ENCODE measurements around the gene FLT4. TPM values are rescaled to one million over a fixed set of nuclear protein-coding genes. Genes with fewer than 3 reads are reported as not detected.

Gene FLT4
- total and polyA plus RNA-seq, 7 donors, result 0.23 to 16.9 (median 6.2) TPM

DNA sequence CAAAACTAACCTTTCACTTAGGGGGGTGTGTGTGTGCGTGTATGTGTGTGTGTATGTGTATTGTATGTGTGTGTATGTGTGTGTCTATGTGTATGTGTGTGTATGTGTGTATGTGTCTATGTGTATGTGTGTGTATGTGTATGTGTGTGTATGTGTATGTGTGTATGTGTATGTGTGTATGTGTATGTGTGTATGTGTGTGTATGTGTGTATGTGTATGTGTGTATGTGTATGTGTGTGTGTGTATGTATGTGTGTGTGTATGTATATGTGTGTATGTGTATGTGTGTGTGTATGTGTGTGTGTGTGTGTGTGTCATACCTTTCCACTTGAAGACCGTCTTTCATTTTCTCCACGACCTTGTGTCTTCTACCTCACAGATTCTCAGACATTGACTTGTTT is 20.8 kb upstream of the FLT4 start:
- 58 to 60% methylated on average over 3 of the region's 3 CpGs for WGBS, 2 donors
- Histone ChIP-seq H3K27ac (no peak overlapping the region), H3K9me3 (no peaks in the 10 kb centered on the region), H3K27me3 (peaks cover 11 to 32% (median 23%) of the 10 kb centered on the region in 3 donors), H3K36me3 (no peaks in the 10 kb centered on the region), H3K4me3 (no peak overlapping the region), H3K4me1 (peaks cover 0 to 8% (median 0%) of the 10 kb centered on the region in 4 donors)
- no peak for DNase-seq
- intact Hi-C loops (cut with DNase I), result no loop called here
- TF ChIP-seq POLR2AphosphoS5 (IDR thresholded peaks at IDR 0.05), result no peak
- no peak for TF ChIP-seq POLR2A (IDR thresholded peaks at IDR 0.05)
- TF ChIP-seq, protein P1, sequence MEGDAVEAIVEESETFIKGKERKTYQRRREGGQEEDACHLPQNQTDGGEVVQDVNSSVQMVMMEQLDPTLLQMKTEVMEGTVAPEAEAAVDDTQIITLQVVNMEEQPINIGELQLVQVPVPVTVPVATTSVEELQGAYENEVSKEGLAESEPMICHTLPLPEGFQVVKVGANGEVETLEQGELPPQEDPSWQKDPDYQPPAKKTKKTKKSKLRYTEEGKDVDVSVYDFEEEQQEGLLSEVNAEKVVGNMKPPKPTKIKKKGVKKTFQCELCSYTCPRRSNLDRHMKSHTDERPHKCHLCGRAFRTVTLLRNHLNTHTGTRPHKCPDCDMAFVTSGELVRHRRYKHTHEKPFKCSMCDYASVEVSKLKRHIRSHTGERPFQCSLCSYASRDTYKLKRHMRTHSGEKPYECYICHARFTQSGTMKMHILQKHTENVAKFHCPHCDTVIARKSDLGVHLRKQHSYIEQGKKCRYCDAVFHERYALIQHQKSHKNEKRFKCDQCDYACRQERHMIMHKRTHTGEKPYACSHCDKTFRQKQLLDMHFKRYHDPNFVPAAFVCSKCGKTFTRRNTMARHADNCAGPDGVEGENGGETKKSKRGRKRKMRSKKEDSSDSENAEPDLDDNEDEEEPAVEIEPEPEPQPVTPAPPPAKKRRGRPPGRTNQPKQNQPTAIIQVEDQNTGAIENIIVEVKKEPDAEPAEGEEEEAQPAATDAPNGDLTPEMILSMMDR (IDR thresholded peaks at IDR 0.05), result no peak
- TF ChIP-seq EP300 (IDR thresholded peaks at IDR 0.05), result no peak

DNA sequence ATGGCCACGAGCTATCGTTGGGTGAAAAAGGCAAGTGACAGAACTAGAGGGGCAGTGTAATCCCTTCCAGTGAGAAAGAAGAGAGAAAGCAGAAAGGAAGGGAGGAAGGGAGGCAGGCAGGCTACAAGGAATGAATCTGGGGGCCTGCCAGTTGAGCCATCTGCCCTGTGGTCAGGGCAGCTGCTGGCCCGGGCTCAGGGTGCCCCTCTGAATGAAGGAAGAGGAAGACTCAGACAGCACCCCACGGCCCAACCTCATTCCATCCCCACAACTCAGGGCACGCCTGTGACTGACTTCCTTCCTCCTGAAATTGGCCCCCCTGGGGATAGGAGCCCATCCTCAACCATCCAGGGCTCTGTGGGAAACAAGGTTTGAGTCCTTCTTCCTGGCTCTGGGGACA is 20.3 kb upstream of the FLT4 start:
- no peak for TF ChIP-seq EP300 (IDR thresholded peaks at IDR 0.05)
- TF ChIP-seq, protein P1 (IDR thresholded peaks at IDR 0.05), result no peak
- TF ChIP-seq POLR2A (IDR thresholded peaks at IDR 0.05), result no peak
- TF ChIP-seq POLR2AphosphoS5 (IDR thresholded peaks at IDR 0.05), result no peak
- no peak overlapping the region for H3K4me3 ChIP-seq
- peaks cover 11 to 27% (median 18%) of the 10 kb centered on the region in 3 donors for H3K27me3 ChIP-seq
- H3K4me1 ChIP-seq, result peaks cover 0 to 8% (median 0%) of the 10 kb centered on the region in 4 donors
- intact Hi-C loops (cut with DNase I), result no loop called here
- WGBS, 2 donors, result 39 to 45% methylated on average over 5 of the region's 5 CpGs
- H3K36me3 ChIP-seq, result no peaks in the 10 kb centered on the region
- H3K9me3 ChIP-seq, result no peaks in the 10 kb centered on the region
- H3K27ac ChIP-seq, result no peak overlapping the region
- no peak for DNase-seq

DNA sequence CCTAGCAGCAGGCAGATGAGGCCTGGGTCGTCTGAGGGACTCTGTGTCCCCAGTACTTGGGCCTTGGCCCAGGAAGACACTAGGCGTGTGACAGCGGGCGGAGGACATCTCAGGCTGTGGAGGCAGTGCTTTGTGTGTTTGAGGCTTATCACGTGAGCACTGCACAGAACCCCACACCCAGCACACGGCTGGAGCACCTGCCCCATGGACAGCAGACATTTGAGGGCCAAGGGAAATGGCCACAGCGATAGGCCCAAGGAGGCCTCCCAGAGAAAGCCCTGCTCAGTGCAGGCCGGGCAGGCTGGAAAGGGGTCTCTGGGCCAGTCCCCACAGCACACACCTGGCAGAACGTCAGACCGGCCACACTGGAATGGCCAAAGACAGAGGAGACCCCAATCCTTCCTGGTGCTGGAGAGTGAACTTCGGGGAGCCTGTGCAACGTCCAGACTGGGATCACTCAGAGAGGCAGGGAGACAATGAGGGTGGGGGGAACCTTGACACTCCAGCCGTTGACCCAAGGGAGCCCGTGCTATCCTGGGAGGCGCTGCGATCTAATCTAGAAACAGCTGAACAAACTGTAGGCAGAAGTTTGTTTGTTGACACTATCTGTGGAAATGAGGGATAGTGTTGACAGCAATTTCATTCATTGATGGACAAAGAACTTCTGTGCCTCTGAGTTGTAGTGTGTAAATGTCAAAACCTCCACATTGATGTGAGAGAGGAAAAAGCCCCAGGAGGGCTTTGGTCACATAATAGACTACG is 19.6 kb upstream of the FLT4 start:
- H3K27me3 ChIP-seq, result peaks cover 8 to 24% (median 11%) of the 10 kb centered on the region in 3 donors
- intact Hi-C loops (cut with DNase I), result no loop called here
- 50 to 77% methylated on average over 17 of the region's 17 CpGs for WGBS, 2 donors

DNA sequence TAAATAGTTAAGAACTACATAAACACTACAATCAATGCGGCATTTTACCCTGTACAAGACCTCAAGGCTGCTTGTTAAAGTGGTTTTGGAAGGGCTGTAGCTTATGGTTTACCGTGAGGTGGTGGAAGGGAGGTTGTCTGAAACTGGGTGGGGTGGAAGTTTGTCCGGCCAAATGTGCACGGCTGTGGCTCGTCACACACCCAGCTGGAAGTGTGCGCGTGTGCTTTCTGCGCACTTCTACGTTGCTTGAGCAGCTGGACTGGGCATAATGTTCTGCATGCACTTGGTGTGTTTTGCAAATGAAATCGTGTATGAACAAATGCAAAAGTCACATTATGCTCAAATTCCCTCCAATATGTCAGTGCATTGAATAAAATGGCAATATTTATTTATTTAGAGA is 17.4 kb upstream of the FLT4 start:
- Histone ChIP-seq H3K27me3 (peaks cover 0 to 26% (median 0%) of the 10 kb centered on the region in 3 donors), H3K27ac (no peak overlapping the region), H3K36me3 (no peaks in the 10 kb centered on the region), H3K4me1 (no peaks in the 10 kb centered on the region), H3K4me3 (no peak overlapping the region), H3K9me3 (no peaks in the 10 kb centered on the region)
- no peak for DNase-seq
- intact Hi-C loops (cut with DNase I), result no loop called here
- 56 to 64% methylated on average over 10 of the region's 10 CpGs for WGBS, 2 donors
- TF ChIP-seq, protein P1 (IDR thresholded peaks at IDR 0.05), result no peak
- TF ChIP-seq POLR2AphosphoS5 (IDR thresholded peaks at IDR 0.05), result no peak
- no peak for TF ChIP-seq EP300 (IDR thresholded peaks at IDR 0.05)
- no peak for TF ChIP-seq POLR2A (IDR thresholded peaks at IDR 0.05)

More for the DNA sequence above, 19.6 kb upstream of the FLT4 start:
- Histone ChIP-seq H3K27ac (no peak overlapping the region), H3K9me3 (no peaks in the 10 kb centered on the region), H3K36me3 (no peaks in the 10 kb centered on the region), H3K4me3 (no peak overlapping the region), H3K4me1 (peaks cover 0 to 6% (median 0%) of the 10 kb centered on the region in 4 donors)
- no peak for DNase-seq
- TF ChIP-seq, protein P1 (IDR thresholded peaks at IDR 0.05), result no peak
- TF ChIP-seq POLR2AphosphoS5 (IDR thresholded peaks at IDR 0.05) (no peak), POLR2A (IDR thresholded peaks at IDR 0.05) (no peak), EP300 (IDR thresholded peaks at IDR 0.05) (no peak)

Data from sigmoid colon (tissue), 7 donors.